ENCODE measurements around the gene TRNAU1AP. TPM values are rescaled to one million over a fixed set of nuclear protein-coding genes. Genes with fewer than 3 reads are reported as not detected.
"Not testable (repeated sequence)": the region's sequence is repeated elsewhere in the genome, so short reads cannot be mapped to it uniquely, and the experiment has no call there.

TRNAU1AP gene
- total and polyA plus RNA-seq, 7 experiments from 2014 or later, result 26.5 to 52.5 (median 30.9) TPM

DNA sequence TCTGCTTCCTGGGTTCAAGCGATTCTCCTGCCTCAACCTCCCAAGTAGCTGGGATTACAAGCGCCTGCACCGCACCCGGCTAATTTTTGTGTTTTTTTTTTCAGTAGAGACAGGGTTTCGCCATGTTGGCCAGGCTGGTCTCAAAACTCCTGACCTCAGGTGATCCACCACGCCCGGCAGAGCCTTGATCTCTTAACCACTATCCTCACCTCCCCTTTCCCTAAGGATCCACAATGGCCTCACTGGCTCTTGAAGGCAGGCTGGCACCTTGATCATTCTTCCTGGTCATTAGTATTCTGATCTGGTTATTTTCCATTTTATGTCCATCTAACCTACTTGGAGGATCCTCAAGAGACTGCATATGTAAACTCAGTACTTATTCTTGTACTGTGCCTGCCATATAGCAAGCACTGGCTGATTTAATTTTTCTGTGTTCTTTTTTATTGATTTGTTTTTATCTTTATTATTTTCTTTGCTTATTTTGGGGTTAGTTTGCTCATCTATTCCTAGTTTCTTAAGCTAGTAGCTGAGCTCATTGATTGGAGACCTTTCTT is 40.8 kb upstream of the TRNAU1AP start:
- Mint-ChIP-seq H3K27me3 (no peaks in the 10 kb centered on the region), H3K36me3 (peaks cover 0 to 51% (median 42%) of the 10 kb centered on the region in 5 donors), H3K9me3 (no peaks in the 10 kb centered on the region), H3K4me1 (peaks cover 41 to 56% (median 49%) of the 10 kb centered on the region in 7 donors), H3K4me3 (peak overlapping the region; percentile 57 to 98 (median 68)), H3K27ac (peak overlapping the region; percentile 25 to 99 (median 76))
- CTCF ChIA-PET, result interaction anchor here (1.2 kb wide), 1 partner anchor 365 kb away, joined by 3 read pairs; no protein-coding TSS in a partner anchor
- H3K27me3 ChIP-seq (ENCODE audit: control insufficient read depth in 2 of 2, insufficient read depth in 2 of 2, low read length in 2 of 2), result no peaks in the 10 kb centered on the region
- POLR2A ChIA-PET, result interaction anchor here (0.9 to 1.3 kb wide), 3 partner anchors 70 to 264 kb away, joined by 3 to 6 read pairs (median 4); no protein-coding TSS in a partner anchor
- peak overlapping the region; percentile 6 for H3K27ac ChIP-seq (ENCODE audit: low read depth, low read length)
- H3K36me3 ChIP-seq (ENCODE audit: control insufficient read depth in 2 of 3, insufficient read depth in 3 of 3, low read length in 3 of 3), result peaks cover 21 to 56% (median 25%) of the 10 kb centered on the region in 3 experiments
- H3K4me1 ChIP-seq (ENCODE audit: control insufficient read depth in 2 of 2, insufficient read depth in 2 of 2, low read length in 2 of 2), result peaks cover 41 to 46% of the 10 kb centered on the region in 2 donors
- intact Hi-C loops (cut with micrococcal nuclease), result no loop called here
- H3K4me3 ChIP-seq (ENCODE audit: low read length), result no peak overlapping the region
- ATAC-seq (no peak), DNase-seq (no peak)
- H3K9me3 ChIP-seq (ENCODE audit: control insufficient read depth in 2 of 3, low read length in 3 of 3), result no peaks in the 10 kb centered on the region

GRCh38 chr1:28514445-28514933 is 38.4 kb upstream of the TRNAU1AP start:
- H3K9me3 Mint-ChIP-seq; intact Hi-C loops (cut with micrococcal nuclease); H3K27me3 Mint-ChIP-seq; H3K27me3 ChIP-seq (ENCODE audit: control insufficient read depth in 2 of 2, insufficient read depth in 2 of 2, low read length in 2 of 2); DNase-seq; H3K4me3 Mint-ChIP-seq; H3K27ac ChIP-seq (ENCODE audit: low read depth, low read length); H3K4me3 ChIP-seq (ENCODE audit: low read length); POLR2A ChIA-PET; ATAC-seq; H3K9me3 ChIP-seq (ENCODE audit: control insufficient read depth in 2 of 3, low read length in 3 of 3): not testable (repeated sequence)
- CTCF ChIA-PET, result interaction anchor here (0.6 kb wide), 1 partner anchor 1181 kb away, joined by 3 read pairs; no protein-coding TSS in a partner anchor
- H3K36me3 Mint-ChIP-seq, result peaks cover 0 to 34% (median 29%) of the 10 kb centered on the region in 5 donors
- Histone ChIP-seq H3K4me1 (ENCODE audit: control insufficient read depth in 2 of 2, insufficient read depth in 2 of 2, low read length in 2 of 2) (peaks cover 31 to 32% of the 10 kb centered on the region in 2 donors), H3K36me3 (ENCODE audit: control insufficient read depth in 2 of 3, insufficient read depth in 3 of 3, low read length in 3 of 3) (peaks cover 10 to 43% (median 18%) of the 10 kb centered on the region in 3 experiments)
- peaks cover 41 to 55% (median 45%) of the 10 kb centered on the region in 7 donors for H3K4me1 Mint-ChIP-seq
- peak overlapping the region in 5 of 9 donors; percentile 12 to 42 (median 23) for H3K27ac Mint-ChIP-seq

DNA sequence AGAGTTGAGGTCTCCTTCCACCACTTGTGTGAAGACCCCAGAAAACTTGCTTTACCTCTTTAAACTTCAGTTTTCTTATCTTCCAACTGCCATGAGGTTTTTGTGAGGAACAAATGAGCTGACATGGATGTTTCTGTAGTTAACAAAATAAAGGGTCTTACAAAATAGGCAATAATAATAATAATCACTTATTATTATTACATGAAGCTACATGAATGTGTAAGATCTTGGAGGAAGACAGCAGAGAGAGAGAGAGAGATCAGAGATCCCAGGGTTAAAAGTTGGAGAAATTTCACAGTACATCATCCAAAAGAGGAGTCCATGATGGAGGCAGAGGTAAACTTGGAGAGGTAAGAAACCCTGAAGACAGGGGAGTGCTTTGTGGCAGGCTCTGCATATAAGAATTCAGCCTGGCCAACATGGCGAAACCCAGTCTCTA is 36.3 kb upstream of the TRNAU1AP start:
- POLR2A ChIA-PET, result interaction anchor here (0.6 to 5.8 kb wide), 5 partner anchors 9 to 744 kb away, joined by 3 to 59 read pairs (median 4); partner anchors contain the start of genes RCC1 and STX12
- no peak overlapping the region for H3K27ac ChIP-seq (ENCODE audit: low read depth, low read length)

GRCh38 chr1:28517649-28517999 is 35.3 kb upstream of the TRNAU1AP start:
- ChIA-PET POLR2A (interaction anchor here (0.7 to 5.8 kb wide), 4 partner anchors 10 to 131 kb away, joined by 4 to 59 read pairs (median 18); partner anchors contain the start of genes RCC1, RNU11 and TAF12), CTCF (interaction anchor here (0.6 to 1.6 kb wide), 8 partner anchors 10 to 532 kb away, joined by 3 to 8 read pairs (median 4); no protein-coding TSS in a partner anchor)
- peak overlapping the region; percentile 81 for H3K4me3 ChIP-seq (ENCODE audit: low read length)
- Mint-ChIP-seq H3K4me3 (peak overlapping the region; percentile 76 to 90 (median 88)), H3K27ac (peak overlapping the region; percentile 31 to 91 (median 68)), H3K4me1 (peaks cover 20 to 47% (median 26%) of the 10 kb centered on the region in 7 donors), H3K36me3 (peaks cover 0 to 14% (median 6%) of the 10 kb centered on the region in 5 donors), H3K27me3 (no peaks in the 10 kb centered on the region), H3K9me3 (no peaks in the 10 kb centered on the region)
- H3K36me3 ChIP-seq (ENCODE audit: control insufficient read depth in 2 of 3, insufficient read depth in 3 of 3, low read length in 3 of 3), result peaks cover 0 to 16% (median 5%) of the 10 kb centered on the region in 3 experiments
- no peak for DNase-seq
- peak overlapping the region; percentile 76 for H3K27ac ChIP-seq (ENCODE audit: low read depth, low read length)
- peaks cover 9 to 10% of the 10 kb centered on the region in 2 donors for H3K4me1 ChIP-seq (ENCODE audit: control insufficient read depth in 2 of 2, insufficient read depth in 2 of 2, low read length in 2 of 2)
- no peak for ATAC-seq
- H3K27me3 ChIP-seq (ENCODE audit: control insufficient read depth in 2 of 2, insufficient read depth in 2 of 2, low read length in 2 of 2), result no peaks in the 10 kb centered on the region
- no peaks in the 10 kb centered on the region for H3K9me3 ChIP-seq (ENCODE audit: control insufficient read depth in 2 of 3, low read length in 3 of 3)
- intact Hi-C loops (cut with micrococcal nuclease), result loop anchor here in 1 of 2 donors (1.0 to 5.0 kb wide), 2 partner anchors 8 to 270 kb away; no protein-coding TSS in a partner anchor

More for the DNA sequence above, 36.3 kb upstream of the TRNAU1AP start:
- H3K27me3 ChIP-seq (ENCODE audit: control insufficient read depth in 2 of 2, insufficient read depth in 2 of 2, low read length in 2 of 2), result no peaks in the 10 kb centered on the region
- Mint-ChIP-seq H3K27me3 (no peaks in the 10 kb centered on the region), H3K4me1 (peaks cover 25 to 47% (median 31%) of the 10 kb centered on the region in 7 donors), H3K27ac (peak overlapping the region in 6 of 9 donors; percentile 37 to 91 (median 73)), H3K36me3 (peaks cover 0 to 18% (median 13%) of the 10 kb centered on the region in 5 donors), H3K4me3 (peak overlapping the region in 3 of 10 donors; percentile 11 to 56 (median 43)), H3K9me3 (no peaks in the 10 kb centered on the region)
- H3K4me3 ChIP-seq (ENCODE audit: low read length), result no peak overlapping the region
- H3K36me3 ChIP-seq (ENCODE audit: control insufficient read depth in 2 of 3, insufficient read depth in 3 of 3, low read length in 3 of 3), result peaks cover 0 to 23% (median 5%) of the 10 kb centered on the region in 3 experiments
- no peak for ATAC-seq
- no peak for DNase-seq
- intact Hi-C loops (cut with micrococcal nuclease), result loop anchor here in 1 of 2 donors (5.0 kb wide), 1 partner anchor 271 kb away; no protein-coding TSS in a partner anchor
- CTCF ChIA-PET, result interaction anchor here (0.6 to 1.5 kb wide), 6 partner anchors 9 to 1347 kb away, joined by 3 to 8 read pairs (median 5); no protein-coding TSS in a partner anchor
- peaks cover 14% of the 10 kb centered on the region in 2 donors for H3K4me1 ChIP-seq (ENCODE audit: control insufficient read depth in 2 of 2, insufficient read depth in 2 of 2, low read length in 2 of 2)
- H3K9me3 ChIP-seq (ENCODE audit: control insufficient read depth in 2 of 3, low read length in 3 of 3), result no peaks in the 10 kb centered on the region

DNA sequence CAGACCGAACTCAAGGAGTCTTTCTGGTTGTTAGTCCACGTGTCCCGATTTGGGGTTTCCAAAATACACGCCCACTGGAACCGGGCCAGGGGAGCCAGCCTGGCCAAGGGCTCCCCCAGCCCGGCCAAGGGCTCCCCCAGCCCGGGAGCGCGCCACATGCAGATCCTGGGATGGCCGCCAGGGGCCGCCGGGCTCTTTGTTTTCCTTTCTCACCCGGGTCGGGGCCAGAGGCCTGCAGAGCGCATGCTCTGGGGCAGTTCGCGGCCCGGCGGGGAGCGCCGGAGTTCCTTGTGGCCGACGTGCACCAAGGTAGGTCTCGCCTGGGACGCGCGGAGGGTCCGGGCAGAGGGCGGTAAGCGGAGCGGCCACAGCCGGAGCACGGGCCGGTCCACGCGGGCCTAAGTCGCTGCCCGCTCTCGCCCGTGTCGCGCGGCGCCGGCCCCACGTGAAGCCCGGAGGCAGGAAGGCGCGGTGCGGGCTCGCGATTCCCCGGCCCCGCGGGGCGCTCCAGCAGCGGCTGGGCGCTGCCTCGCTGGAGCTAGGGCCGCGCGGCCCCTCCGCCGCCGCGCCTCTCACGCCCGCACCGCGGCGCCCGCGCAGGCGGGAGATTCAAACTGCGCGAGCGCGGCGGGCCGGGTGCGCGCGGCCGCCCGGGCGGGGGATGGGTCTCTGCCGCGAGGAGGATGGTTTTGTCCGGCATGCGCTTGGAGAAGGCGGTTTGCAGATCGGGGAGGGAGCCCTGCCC is 34.7 kb upstream of the TRNAU1AP start:
- H3K9me3 Mint-ChIP-seq, result no peaks in the 10 kb centered on the region
- H3K4me1 Mint-ChIP-seq, result peaks cover 16 to 46% (median 23%) of the 10 kb centered on the region in 7 donors
- H3K4me1 ChIP-seq (ENCODE audit: control insufficient read depth in 2 of 2, insufficient read depth in 2 of 2, low read length in 2 of 2), result peaks cover 9 to 10% of the 10 kb centered on the region in 2 donors
- POLR2A ChIA-PET, result interaction anchor here (0.8 to 5.8 kb wide), 8 partner anchors 11 to 663 kb away, joined by 3 to 59 read pairs (median 5); partner anchors contain the start of genes RCC1, SRSF4, TAF12 and TRNAU1AP
- H3K27me3 ChIP-seq (ENCODE audit: control insufficient read depth in 2 of 2, insufficient read depth in 2 of 2, low read length in 2 of 2), result no peaks in the 10 kb centered on the region
- peak overlapping the region; percentile 81 for H3K4me3 ChIP-seq (ENCODE audit: low read length)
- ATAC-seq (peak; percentile 95), DNase-seq (peak; percentile 77 to 94 (median 84))
- H3K4me3 Mint-ChIP-seq, result peak overlapping the region; percentile 76 to 91 (median 88)
- H3K27ac ChIP-seq (ENCODE audit: low read depth, low read length), result peak overlapping the region; percentile 76
- peaks cover 0 to 13% (median 5%) of the 10 kb centered on the region in 5 donors for H3K36me3 Mint-ChIP-seq
- CTCF ChIA-PET, result interaction anchor here (0.6 to 1.6 kb wide), 5 partner anchors 10 to 359 kb away, joined by 3 to 8 read pairs (median 5); no protein-coding TSS in a partner anchor
- no peaks in the 10 kb centered on the region for H3K9me3 ChIP-seq (ENCODE audit: control insufficient read depth in 2 of 3, low read length in 3 of 3)
- H3K27ac Mint-ChIP-seq, result peak overlapping the region; percentile 59 to 91 (median 83)
- intact Hi-C loops (cut with micrococcal nuclease), result loop anchor here (1.0 to 5.0 kb wide), 12 partner anchors 9 to 359 kb away; partner anchors contain the start of genes RCC1 (in 2 of the 2), TAF12 (in 2 of the 2) and YTHDF2 (in 1 of the 2)
- H3K27me3 Mint-ChIP-seq, result no peaks in the 10 kb centered on the region
- H3K36me3 ChIP-seq (ENCODE audit: control insufficient read depth in 2 of 3, insufficient read depth in 3 of 3, low read length in 3 of 3), result peaks cover 0 to 11% (median 5%) of the 10 kb centered on the region in 3 experiments
